Adrenal gland (tissue), 5 donors: ENCODE measurements around the gene AGBL3.

Source experiments
- CTCF ChIP-seq, 6 experiments: fragments of 450-650 bp in 4 of 6; fragments of 200-600 bp in 2 of 6; sonication (generic) in 1 of 6; IDR thresholded peaks; 1 replicate in 5 of 6; 2 replicates in 1 of 6; pipeline versions ENCODE4 v1.5.1 to v1.8.0; 2016 to 2021; ENCODE audit warnings: antibody characterized with exemption in 6 of 6, mild to moderate bottlenecking in 2 of 6, moderate library complexity in 1 of 6
- POLR2A ChIP-seq, 2 donors: fragments of 450-650 bp; IDR thresholded peaks; one replicate each; pipeline ENCODE4 v1.6.1; 2017; ENCODE audit warnings: antibody characterized with exemption in 2 of 2, mild to moderate bottlenecking in 2 of 2, moderate library complexity in 1 of 2
- donor health status: DM: no; HTN: no; CAD: no.

- TF ChIP-seq POLR2A (IDR thresholded peaks at IDR 0.05) (no peak), CTCF (IDR thresholded peaks at IDR 0.05) (no peak)
Observed at GRCh38 chr7:135109976-135110375, 123.7 kb downstream of the AGBL3 start.
